ENCODE data around the gene MRAS.
"Not testable (repeated sequence)": the region's sequence is repeated elsewhere in the genome, so short reads cannot be mapped to it uniquely, and the experiment has no call there.

MRAS gene

GRCh38 chr3:138367326-138367850 lies 19.0 kb downstream of the MRAS start:
- DNase-seq (ENCODE audit: low read depth): no peak

- DNase-seq (ENCODE audit: low read depth): no peak
Observed at GRCh38 chr3:138367911-138368310, 19.5 kb downstream of the MRAS start.

- DNase-seq (ENCODE audit: low read depth): no peak
Observed at GRCh38 chr3:138369151-138369900, 20.9 kb downstream of the MRAS start.

- no peak for DNase-seq (ENCODE audit: low read depth)
Observed at GRCh38 chr3:138370321-138370720, 21.9 kb downstream of the MRAS start.

DNA sequence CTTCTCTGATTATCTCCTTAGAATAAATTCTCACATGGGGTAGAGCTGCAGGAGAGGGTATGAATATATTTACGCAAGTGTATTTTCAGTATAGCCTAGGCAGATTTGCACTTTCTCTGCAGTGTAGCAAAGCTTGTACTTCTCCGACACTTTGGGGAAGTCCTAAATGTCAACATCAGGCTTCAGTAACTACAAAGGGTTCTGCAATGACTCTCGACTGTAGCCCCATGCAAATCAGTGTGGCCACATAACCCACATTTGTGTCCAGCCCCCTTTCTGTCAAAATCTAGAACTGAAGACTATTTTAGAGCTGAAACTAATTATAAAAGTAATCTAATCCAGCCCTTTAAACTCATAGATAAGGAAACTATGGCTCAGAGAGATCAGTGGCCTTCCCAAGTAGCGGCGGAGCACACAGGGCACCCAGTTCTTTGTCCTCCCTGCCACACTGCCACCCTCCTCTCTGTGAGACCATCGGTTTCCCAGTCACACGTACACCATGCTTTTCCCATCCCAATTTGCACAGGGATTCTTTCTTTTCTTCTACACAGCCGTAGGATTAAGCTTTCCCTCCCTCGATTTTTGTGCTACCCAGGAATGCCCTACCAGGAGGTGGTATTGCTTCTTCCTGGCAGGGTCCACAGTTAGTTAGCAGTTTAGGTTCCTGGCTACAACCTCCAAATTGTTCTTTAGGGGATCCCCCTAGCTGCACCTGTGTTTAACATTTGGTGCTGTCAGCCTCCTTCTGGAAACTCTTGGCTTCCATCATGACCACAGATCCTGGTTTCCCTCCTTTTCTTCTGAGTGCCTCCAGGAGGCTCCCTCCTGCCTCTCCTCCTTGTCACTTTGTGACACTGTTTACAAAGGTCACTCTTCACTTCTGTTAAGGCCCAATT lies 22.9 kb downstream of the MRAS start:
- DNase-seq (ENCODE audit: low read depth): no peak

GRCh38 chr3:138373087-138373735 lies 24.8 kb downstream of the MRAS start:
- no peak for DNase-seq (ENCODE audit: low read depth)

- DNase-seq (ENCODE audit: low read depth): no peak
Observed at GRCh38 chr3:138373736-138374094, 25.3 kb downstream of the MRAS start.

DNA sequence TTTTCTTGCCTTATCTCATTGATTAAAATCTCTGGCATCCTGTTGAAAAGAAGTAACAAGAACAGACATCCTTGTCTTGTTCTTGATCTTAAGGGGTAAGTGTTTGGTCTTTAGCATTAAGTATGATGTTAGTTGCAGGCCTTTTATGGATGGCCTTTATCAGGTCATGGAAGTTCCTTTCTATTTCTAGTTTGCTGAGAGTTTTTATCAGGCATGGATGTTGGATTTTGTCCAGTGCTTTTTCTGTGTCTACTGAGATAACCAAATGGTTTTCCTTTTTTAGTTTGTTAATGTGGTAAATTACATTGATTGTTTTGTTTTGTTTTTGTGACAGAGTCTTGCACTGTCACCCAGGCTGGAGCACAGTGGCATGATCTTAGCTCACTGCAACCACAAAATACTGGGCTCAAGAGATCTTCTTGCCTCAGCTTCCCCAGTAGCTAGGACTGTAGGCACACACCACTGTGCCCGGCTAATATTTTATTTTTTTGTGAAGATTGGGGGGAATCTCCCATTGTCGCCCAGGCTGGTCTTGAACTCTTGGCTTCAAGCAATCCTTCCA lies 26.3 kb downstream of the MRAS start:
- no peak for DNase-seq (ENCODE audit: low read depth)

DNA sequence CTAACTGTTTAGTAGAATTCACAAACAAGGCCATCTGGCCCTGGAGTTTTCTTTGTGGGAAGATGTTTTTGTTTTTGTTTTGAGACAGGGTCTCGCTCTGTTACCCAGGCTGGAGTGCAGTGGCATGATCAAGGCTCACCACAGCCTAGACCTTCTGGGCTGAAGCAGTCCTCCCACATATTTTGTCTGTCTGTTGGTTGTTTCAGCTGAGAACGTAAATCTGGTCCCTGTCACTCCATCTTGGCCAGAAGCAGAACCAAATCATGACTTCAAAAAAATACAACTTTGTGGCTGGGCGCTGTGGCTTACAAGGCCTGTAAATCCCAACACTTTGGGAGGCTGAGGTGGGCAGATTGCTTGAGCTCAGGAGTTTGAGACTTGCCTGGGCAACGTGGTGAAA lies 27.1 kb downstream of the MRAS start:
- no peak for DNase-seq (ENCODE audit: low read depth)

DNA sequence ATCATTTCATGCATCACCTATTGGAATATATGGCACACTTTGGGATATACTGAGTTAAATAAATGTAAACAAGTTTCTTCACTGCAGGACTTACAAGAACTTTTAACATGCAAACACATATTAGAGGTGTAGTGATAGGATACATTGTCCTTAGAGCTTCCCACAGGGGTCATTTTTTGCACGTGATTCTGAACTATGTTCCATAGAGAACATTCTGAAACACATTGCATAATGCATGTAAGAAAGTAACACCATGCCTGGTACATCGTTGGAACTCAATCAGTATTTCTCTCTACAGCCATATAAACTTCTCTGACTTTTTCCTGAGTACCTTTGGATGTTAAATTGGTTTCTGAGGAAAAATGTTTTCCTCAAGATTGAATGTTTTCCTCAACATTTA lies 28.3 kb downstream of the MRAS start:
- no peak for DNase-seq (ENCODE audit: low read depth)

DNA sequence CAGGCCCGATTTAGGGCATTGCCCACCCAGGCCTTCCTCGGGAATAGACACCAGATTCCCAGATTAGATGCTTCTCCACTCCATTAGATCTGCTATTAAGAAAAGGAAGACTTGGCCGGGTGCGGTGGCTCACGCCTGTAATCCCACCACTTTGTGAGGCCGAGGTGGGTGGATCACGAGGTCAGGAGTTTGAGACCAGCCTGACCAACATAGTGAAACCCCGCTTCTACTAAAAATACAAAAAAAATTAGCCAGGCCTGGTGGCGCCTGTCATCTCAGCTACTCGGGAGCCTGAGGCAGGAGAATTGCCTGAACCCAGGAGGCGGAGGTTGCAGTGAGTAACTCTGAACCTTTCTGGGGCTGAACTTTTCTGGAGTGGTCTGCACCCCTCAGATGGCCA lies 28.8 kb downstream of the MRAS start:
- DNase-seq (ENCODE audit: low read depth): not testable (repeated sequence)

DNA sequence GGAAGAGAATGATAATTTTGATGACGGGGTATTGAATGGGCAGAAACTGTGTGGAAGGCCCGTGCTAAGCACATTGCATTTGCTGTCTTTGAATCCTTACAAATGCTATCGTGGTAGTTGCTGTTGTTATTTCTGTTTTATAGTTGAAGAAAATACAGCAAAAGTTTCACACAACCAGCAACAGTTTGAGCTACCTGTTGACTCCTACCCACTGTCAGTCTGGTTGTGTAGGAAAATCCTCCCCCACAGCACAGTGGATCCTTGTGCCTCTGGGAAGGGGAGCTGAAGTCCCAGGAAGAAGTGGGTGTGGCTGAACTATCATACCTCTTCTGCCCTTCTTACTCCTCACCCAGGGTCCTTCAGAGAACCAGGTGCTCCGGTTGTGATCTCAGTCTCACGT lies 29.4 kb downstream of the MRAS start:
- DNase-seq (ENCODE audit: low read depth): no peak

DNA sequence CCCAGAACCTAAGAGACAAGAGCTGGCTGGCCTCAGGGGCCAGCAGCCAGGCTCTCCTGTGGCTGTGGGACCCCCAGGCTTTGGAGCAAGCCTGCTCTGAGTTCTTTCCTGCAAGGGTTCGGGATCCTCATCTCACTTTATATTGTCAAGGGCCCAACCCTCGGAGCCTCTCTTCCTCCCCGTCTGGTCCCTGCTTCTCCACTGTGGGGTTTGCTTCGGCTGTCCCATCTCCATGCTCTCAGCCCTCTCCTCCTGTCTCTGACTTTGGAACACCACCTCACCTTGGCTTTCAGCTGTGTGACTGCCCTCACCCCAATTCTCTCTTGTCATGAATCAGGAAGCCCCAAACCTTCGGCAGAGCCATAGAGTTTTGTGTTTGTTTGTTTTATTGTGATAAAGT lies 30.0 kb downstream of the MRAS start:
- DNase-seq (ENCODE audit: low read depth): no peak

GRCh38 chr3:138378990-138379389 lies 30.6 kb downstream of the MRAS start:
- DNase-seq (ENCODE audit: low read depth): no peak

GRCh38 chr3:138381413-138381901 lies 33.1 kb downstream of the MRAS start:
- DNase-seq (ENCODE audit: low read depth): no peak

- DNase-seq (ENCODE audit: low read depth): no peak
Observed at GRCh38 chr3:138381950-138382715, 33.8 kb downstream of the MRAS start.

- DNase-seq (ENCODE audit: low read depth): no peak
Observed at GRCh38 chr3:138383715-138384465, 35.5 kb downstream of the MRAS start.

GRCh38 chr3:138384531-138384930 lies 36.2 kb downstream of the MRAS start:
- DNase-seq (ENCODE audit: low read depth): no peak

DNA sequence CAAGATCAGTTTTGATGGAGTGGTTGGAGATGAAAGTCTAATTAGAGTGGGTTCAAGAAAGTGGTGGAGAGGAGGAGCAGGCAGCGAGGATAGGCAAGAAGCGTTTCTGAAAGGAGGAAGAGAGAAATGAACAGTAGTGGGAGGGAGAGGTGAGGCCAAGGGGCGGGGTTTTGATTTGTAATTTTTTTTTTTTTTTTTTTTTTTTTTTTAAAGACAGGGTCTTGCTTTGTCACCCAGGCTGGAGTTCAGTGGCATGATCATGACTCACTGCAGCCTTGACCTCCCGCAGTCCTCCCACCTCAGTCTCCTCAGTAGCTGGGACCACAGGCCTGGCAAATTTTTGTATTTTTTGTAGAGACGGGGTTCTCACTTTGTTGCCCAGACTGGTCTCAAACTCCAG lies 36.6 kb downstream of the MRAS start:
- DNase-seq (ENCODE audit: low read depth): no peak

DNA sequence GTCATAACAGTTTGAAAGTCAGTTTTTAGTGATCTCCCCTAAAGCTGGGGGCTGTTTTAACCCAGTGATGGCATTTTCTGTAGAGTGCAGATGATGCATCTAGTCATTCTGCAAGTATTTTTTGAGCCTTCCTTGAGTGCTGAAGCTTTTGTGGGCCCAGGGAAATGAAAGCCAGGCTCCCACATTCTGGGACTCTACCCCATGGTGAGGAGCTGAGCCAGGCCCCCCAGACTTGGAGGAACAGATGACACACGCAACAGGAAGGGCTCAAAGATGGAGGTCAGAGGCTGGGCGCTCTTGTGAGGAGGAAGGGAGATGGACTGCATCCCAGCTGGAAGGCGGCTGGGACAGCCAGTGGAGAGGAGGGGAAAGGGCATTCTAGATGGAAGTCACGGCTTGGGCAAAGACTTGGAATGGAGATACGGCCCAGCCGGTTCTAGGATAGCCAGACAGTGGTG lies 40.8 kb downstream of the MRAS start:
- no peak for DNase-seq (ENCODE audit: low read depth)
